B cell (primary cell): ENCODE data around the gene METTL2A. TPM values are rescaled to one million over a fixed set of nuclear protein-coding genes. Genes with fewer than 3 reads are reported as not detected.
"Not testable (repeated sequence)": the region's sequence is repeated elsewhere in the genome, so short reads cannot be mapped to it uniquely, and the experiment has no call there.

Source experiments
- ATAC-seq: fragments of 200-7000 bp; cut with Tn5 transposase; one replicate; pipeline ENCODE4 v1.10.0; 2021; ENCODE audit warnings: low read depth, mild to moderate bottlenecking, moderate number of reproducible peaks, moderate library complexity
- CTCF ChIA-PET: fragments of 350-600 bp; sonication (Branson Sonifier 250); formaldehyde crosslinking; loops from one replicate; lab custom pipeline; 2021; ENCODE audit warnings: antibody characterized with exemption, inconsistent platforms; lab: Charles Lee
- POLR2A ChIA-PET: fragments of 350-600 bp; sonication (Branson Sonifier 250); formaldehyde crosslinking; loops from one replicate; lab custom pipeline; 2021; ENCODE audit warnings: antibody characterized with exemption; lab: Charles Lee
- DNase-seq: peaks from one replicate; pipeline ENCODE4 v3.0.0; 2013
- H2AFZ ChIP-seq: 2 replicates; pipeline ENCODE4 v1.6.1; 2012; ENCODE audit warnings: mild to moderate bottlenecking, low read depth, low read length; ENCODE audit not compliant: insufficient read depth, poor library complexity, severe bottlenecking
- H3K27ac ChIP-seq, 2 donors: 1 replicate in 1 of 2; 2 replicates in 1 of 2; pipeline ENCODE4 v1.5.1; 2012 to 2013; ENCODE audit warnings: low read length in 2 of 2, mild to moderate bottlenecking in 2 of 2, moderate library complexity in 1 of 2
- H3K27me3 ChIP-seq, 4 experiments: fragments of 200-600 bp in 1 of 4; sonication (generic) in 1 of 4; replicated peaks in 1 of 4; 1 replicate in 2 of 4; 2 replicates in 2 of 4; pipeline versions ENCODE4 v1.6.1 to v1.7.0; 2013 to 2016; ENCODE audit warnings: low read length in 3 of 4, mild to moderate bottlenecking in 2 of 4, mixed read lengths in 1 of 4, moderate library complexity in 1 of 4; ENCODE audit not compliant: insufficient read depth in 4 of 4, control insufficient read depth in 3 of 4; ENCODE audit errors: control extremely low read depth in 1 of 4
- H3K36me3 ChIP-seq, 2 experiments: replicated peaks in 1 of 2; 1 replicate in 1 of 2; 2 replicates in 1 of 2; pipeline versions ENCODE4 v1.6.1 to v1.7.1; 2013; ENCODE audit warnings: low read length in 1 of 2; ENCODE audit not compliant: insufficient read depth in 2 of 2, control insufficient read depth in 1 of 2; ENCODE audit errors: control extremely low read depth in 1 of 2, extremely low read depth in 1 of 2
- H3K4me1 ChIP-seq, 2 donors: fragments of 200-600 bp in 1 of 2; sonication (generic) in 1 of 2; 1 replicate in 1 of 2; 2 replicates in 1 of 2; pipeline versions ENCODE4 v1.5.1 to v1.6.1; 2013 to 2017; ENCODE audit warnings: low read length in 2 of 2; ENCODE audit not compliant: control insufficient read depth in 2 of 2, insufficient read depth in 2 of 2
- H3K4me2 ChIP-seq: replicated peaks from 2 replicates; pipeline ENCODE3; 2012; ENCODE audit warnings: mild to moderate bottlenecking, low read depth, low read length; ENCODE audit not compliant: poor library complexity, severe bottlenecking
- H3K4me3 ChIP-seq, 5 experiments: fragments of 200-600 bp in 1 of 5; sonication (generic) in 1 of 5; 1 replicate in 3 of 5; 2 replicates in 2 of 5; pipeline versions ENCODE4 v1.5.1 to v1.7.0; 2011 to 2016; ENCODE audit warnings: low read length in 4 of 5, mild to moderate bottlenecking in 4 of 5, low read depth in 2 of 5, control low read depth in 1 of 5, moderate library complexity in 1 of 5; ENCODE audit not compliant: insufficient read depth in 1 of 5; ENCODE audit errors: control extremely low read depth in 1 of 5, extremely low read depth in 1 of 5
- H3K79me2 ChIP-seq: fragments of 200-600 bp; sonication (generic); one replicate; pipeline ENCODE4 v1.6.0; 2016; ENCODE audit warnings: low read length; ENCODE audit not compliant: control insufficient read depth, insufficient read depth
- H3K9ac ChIP-seq: fragments of 200-600 bp; sonication (generic); 2 replicates; pipeline ENCODE4 v1.6.1; 2017; ENCODE audit warnings: mild to moderate bottlenecking, low read length, moderate library complexity
- H3K9me3 ChIP-seq, 3 donors: one replicate each; pipeline versions ENCODE4 v1.6.1 to v1.7.1; 2013; ENCODE audit warnings: low read length in 2 of 3; ENCODE audit not compliant: control insufficient read depth in 2 of 3, insufficient read depth in 1 of 3; ENCODE audit errors: control extremely low read depth in 1 of 3
- H4K20me1 ChIP-seq: 2 replicates; pipeline ENCODE4 v1.6.0; 2012; ENCODE audit warnings: mild to moderate bottlenecking, low read length; ENCODE audit not compliant: insufficient read depth, control insufficient read depth, poor library complexity, severe bottlenecking
- H3K27ac Mint-ChIP-seq: one replicate; pipeline ENCODE4 v1.8.0; 2021; ENCODE audit warnings: mixed read lengths
- H3K27me3 Mint-ChIP-seq: one replicate; pipeline ENCODE4 v1.8.0; 2021; ENCODE audit warnings: mixed read lengths
- H3K4me1 Mint-ChIP-seq: one replicate; pipeline ENCODE4 v1.8.0; 2021; ENCODE audit warnings: mixed read lengths
- H3K4me3 Mint-ChIP-seq: one replicate; pipeline ENCODE4 v1.8.0; 2021; ENCODE audit warnings: mixed read lengths
- H3K9me3 Mint-ChIP-seq: one replicate; pipeline ENCODE4 v1.8.0; 2022; ENCODE audit warnings: mixed read lengths; ENCODE audit not compliant: insufficient read depth
- CTCF ChIP-seq: fragments of 200-600 bp; IDR thresholded peaks from one replicate; pipeline ENCODE4 v1.8.0; 2022; ENCODE audit warnings: antibody characterized with exemption, mild to moderate bottlenecking
- EZH2 ChIP-seq: IDR thresholded peaks from 2 replicates; pipeline ENCODE4 v1.6.1; 2012; ENCODE audit warnings: borderline replicate concordance, low read depth, mild to moderate bottlenecking, moderate library complexity, low read length; ENCODE audit not compliant: insufficient read depth, poor library complexity, severe bottlenecking
- WGBS: methylation state at CpG from one replicate; pipeline ENCODE4 v1.1.5; 2013; ENCODE audit warnings: missing lambda C conversion rate; ENCODE audit not compliant: insufficient coverage; 5-methylcytosine and 5-hydroxymethylcytosine counted together
- intact Hi-C: fragments of 100-400 bp; cut with micrococcal nuclease; formaldehyde crosslinking; loops from one replicate; pipeline ENCODE4 v1.10.0; 2022
- polyA plus RNA-seq: library from polyadenylated mRNA; depleted of rRNA; stranded (reverse); fragments of >200 nt; gene quantifications from 2 replicates; pipeline ENCODE4 v1.2.3, GENCODE V29; 2012
- total RNA-seq, 2 donors: library from RNA; stranded (reverse); fragments of 120-200 nt in 1 of 2; gene quantifications; 1 replicate in 1 of 2; 2 replicates in 1 of 2; pipeline versions ENCODE4 v1.2.3 to v1.2.4, GENCODE V29; 2013 to 2022

METTL2A gene
- total and polyA plus RNA-seq, 2 donors (not counting 1 experiment from before 2014, with no cell fraction given): 5.9 to 17.0 TPM

- Histone ChIP-seq H2AFZ (peak within 1 kb of the TSS; percentile 68), H3K27me3 (no peaks in the 10 kb centered on the region), H4K20me1 (no peaks in the 10 kb centered on the region), H3K4me2 (peak within 1 kb of the TSS; percentile 66), H3K9ac (peak within 1 kb of the TSS; percentile 70), H3K9me3 (no peaks in the 10 kb centered on the region), H3K36me3 (no peaks in the 10 kb centered on the region), H3K4me3 (peak within 1 kb of the TSS in 4 of 5 experiments; percentile 46 to 64 (median 59)), H3K4me1 (peaks cover 8 to 19% of the 10 kb centered on the region in 2 donors), H3K79me2 (peaks cover 22% of the 10 kb centered on the region), H3K27ac (peak within 1 kb of the TSS; percentile 44 to 81)
- intact Hi-C loops: loop anchor here (5.0 kb wide), 1 partner anchor 56 kb away; the partner anchor contains the start of gene METTL2A
- WGBS: 5% methylated on average over 38 of the region's 59 CpGs
- TF ChIP-seq EZH2 (no peak), CTCF (no peak)
- H3K27me3 Mint-ChIP-seq: no peaks in the 10 kb centered on the region
- peak; percentile 86 for DNase-seq
- ATAC-seq: peak; percentile 82
- peak within 1 kb of the TSS; percentile 89 for H3K4me3 Mint-ChIP-seq
- H3K4me1 Mint-ChIP-seq: peaks cover 36% of the 10 kb centered on the region
- CTCF ChIA-PET: no interaction called here
- H3K27ac Mint-ChIP-seq: peak within 1 kb of the TSS; percentile 92
- POLR2A ChIA-PET: no interaction called here
- no peaks in the 10 kb centered on the region for H3K9me3 Mint-ChIP-seq
These were observed 54.8 kb downstream of the METTL2A start, which contains the start of gene TLK2 for GRCh38 chr17:62478424-62478879. TSS of gene TLK2 (plus strand) at chr17:62478825. CDS start at chr17:62481126, 2,301 bp downstream.

GRCh38 chr17:62478880-62479638 lies 55.4 kb downstream of the METTL2A start:
- H3K27ac Mint-ChIP-seq: peak overlapping the region; percentile 92
- WGBS: 2% methylated on average over 74 of the region's 84 CpGs

GRCh38 chr17:62479639-62480258 lies 56.1 kb downstream of the METTL2A start:
- ATAC-seq, H4K20me1 ChIP-seq, H3K27me3 Mint-ChIP-seq, H3K9me3 Mint-ChIP-seq, H3K36me3 ChIP-seq, POLR2A ChIA-PET, H3K9me3 ChIP-seq, H3K27me3 ChIP-seq: not testable (repeated sequence)
- intact Hi-C loops: loop anchor here (5.0 kb wide), 1 partner anchor 57 kb away; the partner anchor contains the start of gene METTL2A
- peak overlapping the region; percentile 89 for H3K4me3 Mint-ChIP-seq
- H3K4me1 Mint-ChIP-seq: peaks cover 36% of the 10 kb centered on the region
- Histone ChIP-seq H2AFZ (peak overlapping the region; percentile 33), H3K9ac (peak overlapping the region; percentile 70), H3K4me2 (peak overlapping the region; percentile 66), H3K4me3 (peak overlapping the region; percentile 34 to 60 (median 55)), H3K27ac (peak overlapping the region; percentile 42 to 81), H3K79me2 (peaks cover 27% of the 10 kb centered on the region), H3K4me1 (peaks cover 8 to 19% of the 10 kb centered on the region in 2 donors)
- peak; percentile 20 for DNase-seq
- CTCF ChIA-PET: interaction anchor here (1.2 kb wide), 1 partner anchor 58 kb away, joined by 4 read pairs; no protein-coding TSS in a partner anchor
- peak overlapping the region; percentile 92 for H3K27ac Mint-ChIP-seq
- WGBS: 0% methylated on average over 14 of the region's 22 CpGs

More at GRCh38 chr17:62478880-62479638, 55.4 kb downstream of the METTL2A start:
- peak overlapping the region; percentile 33 for H2AFZ ChIP-seq
- DNase-seq: peak; percentile 79
- H3K27me3 ChIP-seq, POLR2A ChIA-PET, H4K20me1 ChIP-seq, H3K9me3 Mint-ChIP-seq, H3K9me3 ChIP-seq, H3K36me3 ChIP-seq, H3K27me3 Mint-ChIP-seq: not testable (repeated sequence)
- Mint-ChIP-seq H3K4me3 (peak overlapping the region; percentile 89), H3K4me1 (peaks cover 36% of the 10 kb centered on the region)
- H3K4me2 ChIP-seq: peak overlapping the region; percentile 66
- peaks cover 27% of the 10 kb centered on the region for H3K79me2 ChIP-seq
- peak overlapping the region in 4 of 5 experiments; percentile 45 to 64 (median 58) for H3K4me3 ChIP-seq
- H3K4me1 ChIP-seq: peaks cover 8 to 19% of the 10 kb centered on the region in 2 donors
- ATAC-seq: peak; percentile 37
- intact Hi-C loops: loop anchor here (5.0 kb wide), 1 partner anchor 57 kb away; the partner anchor contains the start of gene METTL2A
- peak overlapping the region; percentile 70 for H3K9ac ChIP-seq
- H3K27ac ChIP-seq: peak overlapping the region; percentile 42 to 81
- CTCF ChIA-PET: interaction anchor here (1.2 kb wide), 1 partner anchor 57 kb away, joined by 4 read pairs; no protein-coding TSS in a partner anchor
